GM19395 (cell line): Measurements from ENCODE around the gene BMAL1.
A peak's percentile ranks its signal among the peaks of the same experiment; 100 is the strongest.

Experiments
- ATAC-seq: cut with Tn5 transposase; IDR thresholded peaks from one replicate; pipeline ENCODE4 v1.9.1; 2021; ENCODE audit warnings: mild to moderate bottlenecking, moderate library complexity; ENCODE audit not compliant: unreplicated experiment

The BMAL1 gene

DNA sequence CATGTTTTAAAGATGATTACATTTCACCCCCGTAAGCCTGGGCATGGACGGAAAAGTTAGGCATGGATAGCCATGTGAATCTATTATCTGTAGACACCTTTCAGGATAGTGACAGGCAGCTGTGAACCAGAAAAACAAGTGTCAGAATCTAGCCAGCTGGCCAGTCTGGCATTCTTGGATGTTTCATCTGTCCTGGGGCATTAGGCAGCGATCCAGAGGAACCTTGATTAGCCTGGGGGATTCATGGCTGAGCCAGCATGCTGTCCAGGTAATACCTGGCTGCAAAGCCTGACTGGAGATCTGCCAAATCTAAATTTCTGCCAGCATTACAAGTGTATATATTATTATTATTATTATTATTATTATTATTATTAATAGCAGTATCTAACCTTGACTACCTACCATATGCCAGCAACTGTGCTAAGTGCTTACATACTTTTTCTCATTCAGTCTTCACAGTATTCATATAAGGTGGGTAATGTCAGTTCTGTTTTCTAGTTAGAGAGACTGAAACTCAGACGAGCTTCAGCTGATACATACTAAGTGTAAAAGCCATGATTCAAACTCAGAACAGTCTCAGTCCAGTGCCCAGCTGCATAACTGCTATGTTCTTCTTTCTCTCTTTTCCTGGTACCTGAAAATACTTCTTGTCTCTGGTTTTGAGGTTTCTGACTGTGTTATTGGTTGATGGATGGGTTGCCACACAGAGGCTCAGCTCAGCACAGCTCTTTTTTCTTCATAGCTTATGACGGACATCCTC, 12.8 kb downstream of the BMAL1 start:
- no peak for ATAC-seq

DNA sequence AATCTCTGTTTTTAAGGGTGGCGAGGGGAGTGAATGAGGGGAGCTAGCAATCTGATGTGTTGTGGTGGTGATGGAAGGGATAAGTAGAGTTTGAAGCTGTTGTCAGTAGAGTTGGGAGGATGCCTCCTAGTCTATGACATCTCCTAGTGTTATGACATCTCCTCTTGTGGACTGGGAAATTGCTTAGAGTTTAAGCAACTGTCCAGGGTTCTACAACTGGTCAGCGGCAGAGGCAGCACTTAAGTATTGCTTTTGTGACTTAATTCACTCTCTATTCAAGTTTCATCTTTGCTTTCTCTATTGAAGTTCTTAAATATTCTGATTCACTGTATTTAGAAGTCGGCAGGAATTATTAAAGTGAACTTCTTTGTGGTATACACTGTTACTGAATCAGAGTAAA, 13.8 kb downstream of the BMAL1 start:
- ATAC-seq = no peak

DNA sequence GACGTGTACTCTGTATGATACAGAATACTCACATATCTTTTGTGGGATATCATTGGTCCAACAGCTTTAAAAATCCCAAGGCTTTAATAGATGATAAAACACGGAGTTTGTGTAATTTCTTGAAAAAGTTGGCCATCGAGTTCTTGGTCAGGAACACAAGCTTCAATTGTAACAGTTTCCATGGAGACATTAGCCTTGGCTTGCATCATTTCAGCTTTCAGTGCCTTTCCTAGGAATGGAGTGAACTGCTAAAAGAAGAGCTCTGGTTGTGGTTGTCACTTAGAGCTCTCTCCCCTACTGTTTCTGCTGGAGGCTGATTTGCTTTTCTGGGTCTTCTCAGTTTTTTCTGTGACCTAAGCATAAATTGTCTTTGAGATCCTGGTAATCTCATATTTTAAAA, 14.2 kb downstream of the BMAL1 start:
- no peak for ATAC-seq

GRCh38 chr11:13292970-13293369, 15.4 kb downstream of the BMAL1 start:
- no peak for ATAC-seq

DNA sequence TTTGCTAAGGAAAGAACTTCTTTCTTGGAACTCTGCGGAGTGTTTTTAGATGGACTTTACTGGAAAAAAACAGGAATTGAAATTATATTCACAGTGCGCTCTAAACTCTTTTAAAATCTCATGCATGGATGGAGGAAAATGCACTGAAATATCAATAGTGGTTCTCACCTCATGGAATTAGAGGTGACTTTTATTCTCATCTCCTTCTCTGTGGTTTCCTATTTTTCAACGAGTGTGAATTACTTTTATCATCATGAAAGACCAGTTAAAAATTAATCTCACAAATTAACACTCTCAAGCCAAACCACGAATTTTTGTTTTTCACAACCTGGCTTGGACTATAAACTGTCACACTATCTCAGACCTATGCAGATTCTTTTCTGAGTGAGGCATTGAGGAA, 16.6 kb downstream of the BMAL1 start:
- no peak for ATAC-seq

GRCh38 chr11:13294771-13295579, 17.4 kb downstream of the BMAL1 start:
- no peak for ATAC-seq

DNA sequence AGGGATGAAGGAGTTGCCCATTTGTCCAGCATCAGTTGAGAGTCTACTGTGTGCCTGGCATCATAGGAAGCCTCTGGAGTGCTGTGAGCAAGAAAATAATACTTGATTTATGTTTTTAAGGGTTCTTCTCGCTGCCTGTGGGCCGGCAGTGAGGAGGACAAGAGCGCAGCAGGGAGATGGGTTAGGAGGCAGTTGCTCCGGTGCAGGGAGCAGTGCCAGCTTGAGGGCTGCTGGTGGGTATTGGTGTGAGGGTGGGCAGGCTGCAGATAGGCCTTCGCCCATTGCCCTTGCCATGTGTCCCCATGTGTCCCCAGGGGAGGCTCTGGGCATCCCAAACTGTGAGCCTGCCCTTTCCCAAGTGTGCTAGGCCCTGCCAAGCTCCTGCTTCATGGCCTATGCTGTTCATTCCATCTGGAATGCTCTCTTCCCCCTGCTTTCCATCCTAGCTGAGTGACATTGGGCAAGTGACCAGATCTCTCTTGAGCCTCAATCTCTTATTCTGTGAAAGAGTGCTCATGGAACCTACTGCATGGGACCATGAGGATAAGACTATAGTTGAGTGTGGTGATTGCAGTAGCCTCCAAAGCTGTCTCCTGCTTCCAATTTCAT, 19.8 kb downstream of the BMAL1 start:
- ATAC-seq = no peak

GRCh38 chr11:13297917-13298356, 20.3 kb downstream of the BMAL1 start:
- ATAC-seq = no peak

- no peak for ATAC-seq
Observed at GRCh38 chr11:13298765-13299164, 21.2 kb downstream of the BMAL1 start.

GRCh38 chr11:13301522-13301921, 23.9 kb downstream of the BMAL1 start:
- no peak for ATAC-seq

- ATAC-seq = no peak
Observed at GRCh38 chr11:13302420-13302958, 24.9 kb downstream of the BMAL1 start.

DNA sequence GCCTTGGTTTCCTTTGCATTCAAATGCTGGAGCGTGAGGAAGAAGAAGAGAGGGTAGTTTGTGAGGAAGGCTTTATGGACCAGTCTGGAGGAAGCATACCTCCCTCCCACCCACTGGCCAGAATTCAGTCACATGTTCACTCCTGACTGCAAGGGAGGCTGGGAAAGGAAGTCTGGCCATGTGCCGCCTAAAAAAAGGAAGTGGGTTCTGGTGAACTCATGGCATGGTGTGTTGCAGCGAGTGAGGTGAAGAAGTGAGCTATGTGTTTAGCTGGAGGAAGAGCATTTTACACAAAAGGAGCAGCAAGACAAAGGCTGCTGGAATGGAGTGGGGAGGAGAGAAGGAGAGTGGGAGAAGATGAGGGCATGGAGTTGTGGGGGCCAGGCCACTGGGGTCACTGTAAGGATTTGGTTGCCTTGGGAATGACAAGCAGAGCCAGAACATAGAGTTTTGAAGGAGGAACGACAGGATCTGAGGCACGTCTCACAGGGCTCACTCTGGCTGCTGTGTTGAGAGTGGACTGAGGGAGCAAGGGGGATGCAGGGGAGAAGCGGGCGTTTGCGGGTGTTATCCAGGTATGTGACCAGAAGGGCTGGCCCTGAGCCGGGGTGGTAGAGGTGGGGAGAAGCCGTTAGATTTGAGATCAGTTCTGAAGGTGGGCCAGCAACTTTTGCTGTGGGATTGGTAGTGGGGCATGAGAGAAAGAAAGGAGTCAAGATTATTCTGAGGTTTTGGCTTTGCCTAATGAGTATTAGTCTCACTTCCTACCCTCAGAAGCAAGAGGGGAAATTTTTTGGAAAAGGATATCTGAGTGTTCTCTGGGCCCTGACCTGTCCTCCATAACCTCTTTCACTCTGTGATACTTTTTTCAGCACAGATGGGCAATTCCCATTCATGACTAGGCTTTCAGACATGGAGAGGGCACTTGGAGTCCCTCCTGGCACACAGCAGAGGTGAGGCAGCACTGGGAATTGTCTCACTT, 26.4 kb downstream of the BMAL1 start:
- ATAC-seq = peak; percentile 64

DNA sequence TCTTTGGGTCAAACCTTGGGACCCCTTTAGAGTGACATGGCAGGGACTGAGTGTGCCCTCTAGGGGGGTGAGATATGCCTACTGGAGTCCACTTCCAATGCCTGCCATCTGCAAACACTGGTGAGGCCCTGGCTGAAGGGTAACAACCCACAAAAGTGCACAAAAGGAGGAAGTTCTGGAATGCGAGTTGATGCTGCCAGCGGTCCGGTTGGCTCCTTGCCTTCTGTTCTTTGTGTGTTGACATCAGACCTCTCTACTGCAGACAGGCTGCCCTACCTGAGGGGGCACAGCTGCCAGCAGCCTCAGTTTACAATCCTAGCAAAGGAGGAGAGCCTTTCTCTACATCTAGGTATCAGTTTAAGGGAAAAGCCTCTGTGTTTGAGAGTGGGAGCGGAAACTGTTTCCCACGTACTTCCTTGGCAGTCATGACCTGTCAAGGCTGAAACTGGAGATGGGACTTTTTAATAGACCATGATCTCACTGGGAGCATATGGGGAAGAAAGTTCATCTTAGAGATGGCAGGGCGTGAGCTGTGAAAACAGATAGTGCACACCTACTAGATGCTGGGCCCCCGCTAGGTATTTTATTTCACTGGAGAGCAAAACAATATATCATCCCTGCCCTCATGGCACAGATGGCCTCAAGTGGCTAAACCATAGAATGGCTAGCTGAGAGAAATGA, 27.2 kb downstream of the BMAL1 start:
- no peak for ATAC-seq

DNA sequence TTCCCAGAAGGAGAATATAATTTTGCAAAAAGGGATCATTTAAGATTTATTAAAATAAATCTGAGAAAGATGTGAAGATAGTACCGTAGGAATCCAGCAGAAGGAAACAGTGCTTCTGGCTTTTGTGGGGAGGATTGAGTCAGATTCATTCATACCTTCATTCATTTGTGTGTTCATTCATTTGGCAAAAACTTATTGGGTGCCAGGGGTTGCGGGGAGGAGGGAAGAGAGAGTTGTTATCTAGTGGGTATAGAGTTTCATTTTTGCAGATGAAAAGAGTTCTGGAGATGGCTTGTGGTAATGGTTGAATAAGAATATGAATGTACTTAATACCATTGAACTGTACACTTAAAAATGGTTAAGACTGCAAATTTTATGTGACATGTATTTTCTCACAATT, 31.1 kb downstream of the BMAL1 start:
- ATAC-seq = no peak

DNA sequence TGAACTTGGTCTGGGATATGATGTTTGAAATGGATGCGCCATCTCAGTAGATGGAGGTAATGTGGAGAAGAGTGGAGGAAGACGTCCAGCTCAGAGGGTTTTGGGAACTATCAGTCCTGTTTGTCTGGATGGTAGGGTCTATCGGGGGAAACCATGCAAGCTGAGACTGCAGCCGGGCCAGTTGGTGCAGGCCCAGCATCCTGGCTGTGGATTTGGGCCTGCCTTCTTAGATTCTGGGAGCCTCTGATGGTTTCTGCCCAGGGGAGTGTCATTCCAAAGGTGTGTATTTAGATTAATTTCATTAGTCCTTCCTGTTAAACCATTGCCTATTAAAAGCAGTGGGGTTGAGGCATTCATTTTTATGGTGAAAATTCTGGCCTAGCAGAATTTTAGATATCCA, 31.6 kb downstream of the BMAL1 start:
- ATAC-seq = no peak

- ATAC-seq = no peak
Observed at GRCh38 chr11:13310443-13310842, 32.9 kb downstream of the BMAL1 start.

GRCh38 chr11:13311570-13311969, 34.0 kb downstream of the BMAL1 start:
- no peak for ATAC-seq

GRCh38 chr11:13313005-13313819, 35.6 kb downstream of the BMAL1 start:
- ATAC-seq = no peak
